D721Med (cell line): ENCODE measurements around the gene QRFP.

Experiments
- DNase-seq: peaks from one replicate; pipeline ENCODE4 v3.0.0; 2011; ENCODE audit warnings: low spot score; ENCODE audit not compliant: insufficient read length
- FAIRE-seq: peaks from 2 replicates; lab custom pipeline; 2011; peaks lifted over from hg19 to GRCh38; lab: Jason Lieb, UNC
- TF ChIP-seq, protein P1 (sequence below): IDR thresholded peaks from 2 replicates; pipeline ENCODE4 v1.5.1; 2012; ENCODE audit warnings: mild to moderate bottlenecking, control low read depth; ENCODE audit not compliant: insufficient read depth; ENCODE audit errors: missing control alignments

The QRFP gene

DNA sequence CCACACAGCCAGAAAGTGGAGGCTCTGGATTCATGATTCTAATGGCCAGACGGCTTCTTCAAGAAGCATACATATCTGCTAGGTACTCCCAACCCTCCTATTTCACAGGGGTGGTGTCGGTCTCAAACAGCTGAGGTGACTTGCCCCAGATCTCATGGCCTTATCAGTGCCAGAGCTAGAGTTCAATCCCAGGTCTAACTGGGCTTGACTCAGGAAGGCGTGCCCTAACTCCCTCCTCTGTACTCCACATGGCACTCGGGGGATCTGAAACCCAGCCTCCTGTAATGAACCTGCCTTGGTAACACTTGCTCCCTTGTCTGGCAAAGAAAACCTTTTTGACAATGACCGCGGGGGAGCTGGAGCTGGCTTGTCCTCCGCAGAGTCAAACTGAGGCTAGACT is 2.1 kb downstream of the QRFP start:
- FAIRE-seq (no peak), DNase-seq (no peak)
- TF ChIP-seq, protein P1, sequence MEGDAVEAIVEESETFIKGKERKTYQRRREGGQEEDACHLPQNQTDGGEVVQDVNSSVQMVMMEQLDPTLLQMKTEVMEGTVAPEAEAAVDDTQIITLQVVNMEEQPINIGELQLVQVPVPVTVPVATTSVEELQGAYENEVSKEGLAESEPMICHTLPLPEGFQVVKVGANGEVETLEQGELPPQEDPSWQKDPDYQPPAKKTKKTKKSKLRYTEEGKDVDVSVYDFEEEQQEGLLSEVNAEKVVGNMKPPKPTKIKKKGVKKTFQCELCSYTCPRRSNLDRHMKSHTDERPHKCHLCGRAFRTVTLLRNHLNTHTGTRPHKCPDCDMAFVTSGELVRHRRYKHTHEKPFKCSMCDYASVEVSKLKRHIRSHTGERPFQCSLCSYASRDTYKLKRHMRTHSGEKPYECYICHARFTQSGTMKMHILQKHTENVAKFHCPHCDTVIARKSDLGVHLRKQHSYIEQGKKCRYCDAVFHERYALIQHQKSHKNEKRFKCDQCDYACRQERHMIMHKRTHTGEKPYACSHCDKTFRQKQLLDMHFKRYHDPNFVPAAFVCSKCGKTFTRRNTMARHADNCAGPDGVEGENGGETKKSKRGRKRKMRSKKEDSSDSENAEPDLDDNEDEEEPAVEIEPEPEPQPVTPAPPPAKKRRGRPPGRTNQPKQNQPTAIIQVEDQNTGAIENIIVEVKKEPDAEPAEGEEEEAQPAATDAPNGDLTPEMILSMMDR = no peak

DNA sequence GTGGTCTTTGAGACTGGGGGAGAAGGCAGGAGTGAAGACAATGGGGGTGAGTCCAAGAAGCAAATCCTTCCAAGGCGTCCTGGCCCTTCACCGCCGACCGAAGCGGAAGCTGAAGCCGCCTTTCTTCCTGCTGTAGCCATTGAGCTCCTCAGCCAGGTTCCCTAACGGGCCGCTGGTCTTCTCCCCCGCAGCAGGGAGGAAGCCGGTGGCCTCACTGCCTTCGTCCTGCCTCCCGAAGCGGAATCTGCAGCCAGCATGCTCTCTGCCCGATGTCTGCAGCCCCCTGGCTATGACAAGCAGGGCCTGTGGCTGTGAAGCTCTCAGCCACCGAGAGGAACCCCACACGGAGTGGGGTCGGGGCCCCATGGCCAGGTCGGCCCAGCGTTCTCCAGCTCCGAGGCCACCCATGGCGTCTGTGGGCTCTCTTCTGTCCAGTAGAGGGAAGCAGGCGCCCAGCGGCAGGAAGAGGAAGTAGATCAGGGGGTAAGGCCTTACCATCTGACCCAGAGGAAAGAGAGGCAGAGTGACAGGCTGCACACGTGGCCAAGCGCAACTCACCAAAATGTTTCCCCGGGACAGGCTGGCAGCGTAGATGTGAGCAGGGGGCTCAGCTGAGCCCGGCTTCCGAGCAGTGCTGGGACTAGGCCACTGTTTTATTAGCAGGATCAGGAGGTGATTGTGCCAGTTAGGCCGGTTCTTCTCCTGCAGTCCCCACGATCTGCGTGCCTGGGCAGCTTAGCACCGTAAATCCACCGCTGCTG is 3.1 kb downstream of the QRFP start:
- no peak for DNase-seq
- FAIRE-seq = no peak
- TF ChIP-seq, protein P1 = no peak

- DNase-seq = no peak
- no peak for FAIRE-seq
- TF ChIP-seq, protein P1 = no peak
Observed at GRCh38 chr9:130892477-130893304, 3.9 kb downstream of the QRFP start.

- TF ChIP-seq, protein P1 = no peak
- FAIRE-seq = no peak
- DNase-seq = no peak
Observed at GRCh38 chr9:130891688-130892476, 4.7 kb downstream of the QRFP start.

DNA sequence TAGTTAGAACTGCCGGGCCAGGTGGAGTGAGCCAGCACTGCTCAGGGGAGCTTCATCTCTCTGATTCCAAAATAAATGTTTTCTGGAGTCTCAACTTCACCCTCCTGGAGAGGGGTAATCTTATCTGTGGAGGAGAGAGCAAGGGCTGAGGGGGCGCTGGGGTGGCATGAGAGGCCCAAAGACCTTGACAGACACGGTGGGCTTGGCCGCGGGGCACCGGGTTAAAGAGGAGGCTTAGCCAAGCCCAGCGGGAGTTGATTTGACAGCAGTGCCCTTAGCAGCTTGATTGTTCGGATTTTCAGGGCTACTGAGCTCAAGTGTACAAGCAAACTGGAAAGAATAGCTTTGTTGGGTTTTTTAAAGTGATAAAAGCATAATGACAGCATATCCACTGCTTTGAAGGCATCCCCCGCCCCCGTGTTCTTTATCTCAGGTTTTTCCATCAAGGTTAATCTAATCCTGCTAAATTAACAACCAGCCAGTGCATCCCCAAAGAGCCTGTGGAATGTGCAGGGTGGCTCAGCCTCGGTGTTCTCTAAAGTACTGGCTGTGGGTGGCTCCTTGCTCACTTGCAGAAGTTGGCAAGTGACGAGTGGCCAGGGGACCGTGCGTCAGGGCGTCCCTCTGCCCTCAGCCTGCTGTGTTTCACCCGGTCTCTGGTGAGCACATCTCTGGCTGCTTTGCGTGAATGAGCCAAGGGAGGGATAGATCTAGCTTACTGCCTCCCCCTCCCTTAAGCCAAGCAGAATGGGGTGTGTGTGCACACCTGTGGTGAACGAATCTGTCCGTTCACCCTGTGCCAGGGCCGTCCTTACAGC is 5.5 kb downstream of the QRFP start:
- FAIRE-seq = no peak
- no peak for DNase-seq
- TF ChIP-seq, protein P1 = no peak

DNA sequence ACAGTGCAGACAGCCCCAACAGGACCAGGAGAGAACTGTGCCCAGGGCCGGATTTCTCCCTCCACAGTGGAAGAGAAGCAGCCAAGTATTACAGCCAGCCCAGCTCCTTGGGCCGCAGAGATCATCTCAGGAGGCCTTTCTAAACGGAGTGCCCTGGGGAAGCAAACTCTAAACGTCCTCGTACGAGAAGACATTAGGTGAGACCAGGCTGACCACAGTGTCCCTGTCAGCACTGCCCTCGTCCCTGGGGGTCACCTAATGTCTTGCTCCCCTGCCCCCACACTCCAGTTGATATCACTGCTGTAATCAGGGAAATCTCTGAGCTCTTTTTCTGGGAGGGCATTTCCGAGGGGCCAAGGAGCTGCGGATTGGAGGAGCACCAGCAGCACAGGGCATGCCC is 6.5 kb downstream of the QRFP start:
- FAIRE-seq (no peak), DNase-seq (no peak)
- TF ChIP-seq, protein P1 = no peak
